Suppressor macrophage (primary cell): ENCODE measurements around the gene CYP27A1.

Source experiments
- DNase-seq, 4 experiments: peaks; one replicate each; pipeline ENCODE4 v3.0.0-alpha.2; 2020 to 2022

The CYP27A1 gene

DNA sequence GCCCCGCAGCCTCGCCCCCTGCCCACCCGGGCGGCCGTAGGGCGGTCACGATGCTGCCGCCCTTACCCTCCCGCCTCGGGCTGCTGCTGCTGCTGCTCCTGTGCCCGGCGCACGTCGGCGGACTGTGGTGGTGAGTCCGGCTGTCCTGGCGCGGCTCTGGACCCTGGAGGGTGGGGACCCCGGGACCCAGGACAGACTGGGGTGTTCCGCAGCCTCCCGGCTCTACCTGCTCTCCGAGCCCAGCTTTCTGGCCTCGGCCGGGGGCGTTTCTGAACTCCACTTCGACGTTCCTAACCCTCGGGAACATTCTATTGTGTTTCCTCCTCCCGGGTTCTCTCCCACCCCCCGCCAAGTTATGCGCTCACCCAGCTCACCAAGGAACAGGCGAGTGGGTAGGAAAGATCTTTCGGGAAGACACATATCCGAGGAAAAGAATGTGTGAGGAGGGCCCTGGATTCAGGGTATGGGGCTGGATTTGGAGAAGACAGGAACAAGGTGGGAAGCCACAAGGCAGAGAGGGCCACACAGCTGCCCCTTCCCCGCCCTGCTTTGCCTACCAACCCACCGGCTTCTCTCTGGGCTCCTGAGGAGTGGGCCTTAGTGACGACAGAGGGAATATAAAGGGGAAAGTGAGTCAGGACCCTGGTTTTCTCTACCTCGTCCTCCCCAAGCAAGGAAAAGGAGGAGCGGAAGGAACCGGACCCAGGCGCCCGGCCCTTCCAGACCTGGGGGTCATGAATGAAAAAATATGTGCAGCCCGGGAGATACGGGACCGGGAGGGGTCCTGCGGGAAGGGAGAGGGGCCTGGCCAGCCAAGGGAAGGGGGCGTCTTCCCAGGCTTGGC, 78.3 kb downstream of the CYP27A1 start:
- DNase-seq, result no peak

DNA sequence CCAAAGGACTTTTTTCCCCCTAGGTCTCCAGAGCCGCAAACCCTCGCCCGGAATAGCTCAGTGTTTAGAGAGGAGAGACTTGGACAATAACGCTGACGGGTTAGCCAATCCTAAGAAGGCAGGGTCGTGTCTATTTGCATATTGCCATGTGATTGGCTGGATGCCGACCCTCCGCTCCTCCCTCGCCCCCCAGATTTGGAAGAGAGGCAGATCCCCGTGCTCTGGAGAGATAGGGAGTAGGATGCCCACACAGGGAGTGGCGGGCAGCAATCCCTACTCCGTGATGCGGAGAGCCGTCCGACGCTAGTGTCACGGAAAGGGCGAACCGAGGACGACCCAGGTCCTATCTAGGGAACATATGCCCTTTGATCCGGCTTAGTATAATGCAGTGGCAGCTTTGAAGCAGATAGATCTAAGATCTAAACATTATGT, 79.0 kb downstream of the CYP27A1 start:
- DNase-seq, result no peak

DNA sequence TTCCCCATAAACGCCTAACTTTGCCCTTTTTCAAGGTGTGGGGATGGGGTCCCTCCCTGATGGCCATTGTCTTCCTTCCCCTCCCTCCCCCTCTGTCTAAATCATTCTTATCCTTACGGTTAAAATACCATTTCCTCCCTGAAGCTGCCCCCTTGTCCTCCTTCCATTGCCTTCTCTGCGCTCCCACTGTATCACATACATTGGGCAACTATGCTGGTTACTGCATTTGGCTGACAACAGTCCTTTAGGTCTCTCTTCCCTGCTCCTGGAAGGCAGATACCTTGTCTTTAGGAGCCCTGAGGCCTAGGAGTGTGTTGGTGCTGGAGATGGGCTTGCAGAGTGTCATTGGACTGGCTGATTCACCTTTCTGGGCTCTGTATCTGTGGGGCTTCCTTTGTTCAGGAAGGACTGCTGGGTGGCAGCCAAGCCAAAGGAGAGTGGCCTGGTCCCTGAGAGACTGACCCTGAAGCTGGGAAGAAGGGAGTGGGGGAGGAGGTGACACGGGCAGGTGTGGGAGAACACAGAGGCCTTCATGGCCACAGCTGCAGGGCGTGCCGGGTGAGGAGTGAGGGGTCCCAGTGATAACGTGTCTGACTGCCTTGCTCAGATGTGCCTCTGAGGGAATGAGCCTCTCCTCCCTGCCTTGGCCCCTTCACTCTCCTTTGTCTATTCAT, 79.8 kb downstream of the CYP27A1 start:
- no peak for DNase-seq

DNA sequence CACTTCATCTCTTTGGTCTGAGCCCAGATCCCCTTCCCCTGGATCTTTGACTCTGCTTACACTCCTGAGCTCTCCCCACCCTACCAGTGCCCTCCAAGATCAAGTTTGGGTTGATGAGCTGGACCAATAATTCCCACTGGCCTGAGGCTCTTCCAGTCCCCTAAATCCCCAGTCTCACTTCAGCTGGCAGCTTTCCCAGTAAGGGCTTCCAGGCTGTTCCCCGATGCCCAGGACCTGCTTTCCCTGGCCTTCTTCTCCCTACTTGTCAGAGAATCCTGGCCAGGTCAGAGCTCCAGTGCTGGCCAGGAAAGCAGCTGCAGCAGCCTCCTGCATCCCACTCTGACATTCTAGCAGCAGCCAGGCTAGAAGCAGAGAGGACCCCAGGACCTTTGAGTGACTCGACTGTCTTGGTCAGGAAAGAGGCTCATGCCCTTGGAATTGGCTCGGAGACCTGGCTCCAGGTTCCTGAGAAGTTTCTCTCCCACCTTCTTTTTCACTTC, 81.1 kb downstream of the CYP27A1 start:
- DNase-seq, result no peak
